K562 (cell line): ENCODE results near the gene NOTCH1. TPM values are rescaled to one million over a fixed set of nuclear protein-coding genes. Genes with fewer than 3 reads are reported as not detected.
A peak's percentile ranks its signal among the peaks of the same experiment; 100 is the strongest.

ENCODE experiments used
- CBFB ChIP-seq: sonication (generic); formaldehyde crosslinking; IDR thresholded peaks from 2 replicates; pipeline ENCODE4 v1.4.0; 2020; ENCODE audit warnings: mild to moderate bottlenecking, missing genetic modification reagents
- DIDO1 ChIP-seq: fragments of 450-650 bp; IDR thresholded peaks from 2 replicates; pipeline ENCODE4 v1.6.1; 2016; ENCODE audit warnings: low read depth, missing biosample characterization, missing genetic modification characterization
- DNMT1 ChIP-seq: fragments of 450-650 bp; IDR thresholded peaks from 2 replicates; pipeline ENCODE4 v1.6.1; 2016; ENCODE audit warnings: antibody characterized with exemption, mild to moderate bottlenecking
- FOXA3 ChIP-seq, 2 experiments: fragments of 450-650 bp in 1 of 2; sonication (generic) in 1 of 2; formaldehyde crosslinking; IDR thresholded peaks in 1 of 2; conservative IDR thresholded peaks in 1 of 2; 2 replicates each; pipeline versions ENCODE4 v1.4.0 to v1.8.0; 2020 to 2022; ENCODE audit warnings: mild to moderate bottlenecking in 2 of 2, missing genetic modification reagents in 1 of 2
- FOXP1 ChIP-seq: sonication (generic); formaldehyde crosslinking; IDR thresholded peaks from 2 replicates; pipeline ENCODE4 v1.8.0; 2022; ENCODE audit warnings: mild to moderate bottlenecking, missing genetic modification reagents
- GATAD2B ChIP-seq: fragments of 450-650 bp; IDR thresholded peaks from 2 replicates; pipeline ENCODE4 v1.6.1; 2017; ENCODE audit warnings: mild to moderate bottlenecking, borderline replicate concordance
- HSF4 ChIP-seq: fragments of 250-450 bp; sonication (Bioruptor Pico); IDR thresholded peaks from 2 replicates; pipeline ENCODE4 v2.1.2; 2022; ENCODE audit warnings: mild to moderate bottlenecking, moderate library complexity, borderline replicate concordance
- IRF2 ChIP-seq: sonication (generic); formaldehyde crosslinking; IDR thresholded peaks from 2 replicates; pipeline ENCODE4 v1.8.1; 2022; ENCODE audit warnings: mild to moderate bottlenecking, missing genetic modification reagents
- MAZ ChIP-seq, 2 experiments: fragments of 450-650 bp in 1 of 2; sonication (generic) in 1 of 2; formaldehyde crosslinking; IDR thresholded peaks in 1 of 2; conservative IDR thresholded peaks in 1 of 2; 2 replicates each; pipeline versions ENCODE4 v1.4.0 to v1.5.0; 2020; ENCODE audit warnings: mild to moderate bottlenecking in 1 of 2, missing genetic modification reagents in 1 of 2
- PTBP1 ChIP-seq: fragments of 200-400 bp; formaldehyde crosslinking; IDR thresholded peaks from 2 replicates; pipeline ENCODE4 v1.6.1; 2017; ENCODE audit warnings: low read depth, low read length
- RBM22 ChIP-seq: fragments of 200-400 bp; formaldehyde crosslinking; IDR thresholded peaks from 2 replicates; pipeline ENCODE4 v1.6.1; 2018; ENCODE audit warnings: low read length, low read depth; ENCODE audit not compliant: poor library complexity, severe bottlenecking
- SAP30 ChIP-seq: fragments of 200-600 bp; sonication (generic); IDR thresholded peaks from 2 replicates; pipeline ENCODE4 v1.6.1; 2012; ENCODE audit warnings: borderline replicate concordance, low read depth, mild to moderate bottlenecking, moderate library complexity, low read length, control low read depth, inconsistent platforms; ENCODE audit not compliant: insufficient read depth, poor library complexity, severe bottlenecking
- TAF1 ChIP-seq: IDR thresholded peaks from 2 replicates; pipeline ENCODE4 v1.6.1; 2011; ENCODE audit warnings: mild to moderate bottlenecking, low read length, moderate library complexity; ENCODE audit not compliant: insufficient read depth, control insufficient read depth, severe bottlenecking; ENCODE audit errors: extremely low read depth
- ZNF143 ChIP-seq: sonication (generic); formaldehyde crosslinking; IDR thresholded peaks from 2 replicates; pipeline ENCODE4 v1.9.0; 2022; ENCODE audit warnings: mild to moderate bottlenecking, missing genetic modification reagents
- ZNF174 ChIP-seq: fragments of 250-450 bp; sonication (Bioruptor Pico); IDR thresholded peaks from 2 replicates; pipeline ENCODE4 v1.4.0; 2020; ENCODE audit warnings: mild to moderate bottlenecking
- ZNF253 ChIP-seq: fragments of 250-450 bp; sonication (Bioruptor Pico); conservative IDR thresholded peaks from 2 replicates; pipeline ENCODE4 v1.6.1; 2021; ENCODE audit warnings: mild to moderate bottlenecking
- ZNF311 ChIP-seq: fragments of 250-450 bp; sonication (Bioruptor Pico); IDR thresholded peaks from 2 replicates; pipeline ENCODE4 v1.4.0; 2020; ENCODE audit warnings: mild to moderate bottlenecking, moderate library complexity
- ZNF507 ChIP-seq: conservative IDR thresholded peaks from 2 replicates; pipeline ENCODE4 v1.6.1; 2017; ENCODE audit warnings: missing genetic modification characterization, missing compliant biosample characterization
- ZNF584 ChIP-seq: fragments of 200-800 bp; sonication (Bioruptor generic); IDR thresholded peaks from 2 replicates; pipeline ENCODE4 v1.6.1; 2016; ENCODE audit warnings: low read depth, mild to moderate bottlenecking, missing genetic modification characterization, missing compliant biosample characterization
- polyA plus RNA-seq, 8 experiments: library from polyadenylated mRNA; depleted of rRNA in 4 of 8; stranded (reverse) in 5 of 8; unstranded in 3 of 8; fragments of >200 nt; fragmentation: Nextera tagmentation in 2 of 8; fragmentation: Illumina TruSeq in 1 of 8; extraction: Ambion mirVana in 2 of 8; extraction: Trizol in 1 of 8; gene quantifications; 2 replicates each; pipeline versions ENCODE4 v1.2.1 to v1.2.3, GENCODE V29; 2011 to 2014; ENCODE audit warnings: inconsistent platforms in 1 of 8, missing spikeins in 1 of 8
- total RNA-seq, 7 experiments: library from RNA; depleted of rRNA in 6 of 7; stranded (reverse); fragments of >200 nt in 6 of 7; fragmentation: Illumina TruSeq in 2 of 7; extraction: Trizol in 2 of 7; gene quantifications; 2 replicates each; pipeline versions ENCODE4 v1.2.1 to v1.2.3, GENCODE V29; 2011 to 2021; ENCODE audit warnings: low replicate concordance in 1 of 7
- TF ChIP-seq, protein P1 (sequence below): sonication (generic); formaldehyde crosslinking; IDR thresholded peaks from 2 replicates; pipeline ENCODE4 v1.8.0; 2022; ENCODE audit warnings: mild to moderate bottlenecking, missing genetic modification reagents
- TF ChIP-seq, protein P2 (sequence below): fragments of 250-450 bp; sonication (Bioruptor Pico); IDR thresholded peaks from 2 replicates; pipeline ENCODE4 v1.8.0; 2021; ENCODE audit warnings: moderate library complexity, mild to moderate bottlenecking, inconsistent platforms
- TF ChIP-seq, protein P3 (sequence below): conservative IDR thresholded peaks from 2 replicates; pipeline ENCODE4 v1.6.1; 2011; ENCODE audit warnings: low read depth, mild to moderate bottlenecking, low read length; ENCODE audit not compliant: control insufficient read depth

The NOTCH1 gene
- total and polyA plus RNA-seq, 9 of the 15 experiments (the other 6 are each of a cell fraction or from before 2014, with no cell fraction given): 0.03 to 31.4 (median 2.3) TPM

DNA sequence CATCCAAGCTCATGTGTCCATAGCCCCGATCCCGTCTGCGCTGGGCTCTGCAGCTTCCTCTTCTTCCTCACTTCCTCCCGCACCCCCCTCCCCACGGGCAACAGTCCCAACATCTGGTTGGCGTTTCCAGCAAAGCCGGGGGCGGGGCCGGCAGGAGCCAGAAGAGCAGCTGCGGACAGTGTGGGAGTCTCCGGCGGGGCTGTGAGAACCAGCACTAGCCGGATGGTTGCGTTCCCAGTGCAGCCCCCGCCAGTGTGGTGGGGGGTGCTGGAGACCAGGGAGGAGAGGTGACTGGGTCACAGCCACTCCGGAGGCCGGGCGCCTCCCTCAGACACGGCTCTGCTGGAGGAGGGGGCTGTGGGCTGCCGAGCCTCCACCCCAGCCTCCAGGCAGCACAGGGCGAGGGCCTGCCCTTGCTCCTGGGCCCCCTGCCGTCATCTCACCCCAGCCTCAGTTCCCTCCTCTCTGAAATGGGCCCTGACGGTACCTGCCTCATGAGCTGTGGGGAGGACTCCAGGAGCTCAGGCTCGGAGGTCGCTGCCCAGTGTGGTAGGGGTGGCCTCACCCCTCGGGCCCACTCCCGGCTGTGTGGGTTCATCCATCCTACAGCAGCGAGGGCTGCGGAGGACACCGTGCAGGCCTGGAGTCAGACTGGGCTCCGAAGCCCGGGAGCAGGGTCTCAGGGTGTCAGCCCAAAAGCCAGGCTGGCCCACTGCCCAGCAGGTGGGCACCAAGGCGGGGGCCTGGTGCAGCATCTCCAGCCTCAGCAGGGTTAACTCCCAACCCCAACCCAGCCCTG, 41.5 kb upstream of the NOTCH1 start (continued):
- TF ChIP-seq ZNF174 (CRISPR knock-in tag) (no peak), CBFB (CRISPR knock-in tag) (no peak), IRF2 (no peak), ZNF311 (CRISPR knock-in tag) (no peak), MAZ (CRISPR knock-in tag; conservative IDR thresholded peaks at IDR 0.05 in 1 of 2, IDR thresholded peaks at IDR 0.05 in 1 of 2) (peak; percentile 97 to 99), FOXA3 (CRISPR knock-in tag; conservative IDR thresholded peaks at IDR 0.05 in 1 of 2, IDR thresholded peaks at IDR 0.05 in 1 of 2) (peak in 1 of 2 experiments; percentile 80; a peak in 1 of 4 replicates), ZNF143 (CRISPR knock-in tag) (no peak), HSF4 (CRISPR knock-in tag) (no peak), TAF1 (peak; percentile 9), RBM22 (no peak), GATAD2B (peak; percentile 22; the same call in 1 of the 2 replicates), SAP30 (no peak), DNMT1 (no peak), ZNF253 (CRISPR knock-in tag) (no peak), ZNF507 (tag) (no peak), DIDO1 (no peak), FOXP1 (CRISPR knock-in tag) (no peak), PTBP1 (no peak), ZNF584 (CRISPR knock-in tag) (no peak)
- TF ChIP-seq, protein P1, sequence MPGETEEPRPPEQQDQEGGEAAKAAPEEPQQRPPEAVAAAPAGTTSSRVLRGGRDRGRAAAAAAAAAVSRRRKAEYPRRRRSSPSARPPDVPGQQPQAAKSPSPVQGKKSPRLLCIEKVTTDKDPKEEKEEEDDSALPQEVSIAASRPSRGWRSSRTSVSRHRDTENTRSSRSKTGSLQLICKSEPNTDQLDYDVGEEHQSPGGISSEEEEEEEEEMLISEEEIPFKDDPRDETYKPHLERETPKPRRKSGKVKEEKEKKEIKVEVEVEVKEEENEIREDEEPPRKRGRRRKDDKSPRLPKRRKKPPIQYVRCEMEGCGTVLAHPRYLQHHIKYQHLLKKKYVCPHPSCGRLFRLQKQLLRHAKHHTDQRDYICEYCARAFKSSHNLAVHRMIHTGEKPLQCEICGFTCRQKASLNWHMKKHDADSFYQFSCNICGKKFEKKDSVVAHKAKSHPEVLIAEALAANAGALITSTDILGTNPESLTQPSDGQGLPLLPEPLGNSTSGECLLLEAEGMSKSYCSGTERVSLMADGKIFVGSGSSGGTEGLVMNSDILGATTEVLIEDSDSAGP: no peak
- TF ChIP-seq, protein P2, sequence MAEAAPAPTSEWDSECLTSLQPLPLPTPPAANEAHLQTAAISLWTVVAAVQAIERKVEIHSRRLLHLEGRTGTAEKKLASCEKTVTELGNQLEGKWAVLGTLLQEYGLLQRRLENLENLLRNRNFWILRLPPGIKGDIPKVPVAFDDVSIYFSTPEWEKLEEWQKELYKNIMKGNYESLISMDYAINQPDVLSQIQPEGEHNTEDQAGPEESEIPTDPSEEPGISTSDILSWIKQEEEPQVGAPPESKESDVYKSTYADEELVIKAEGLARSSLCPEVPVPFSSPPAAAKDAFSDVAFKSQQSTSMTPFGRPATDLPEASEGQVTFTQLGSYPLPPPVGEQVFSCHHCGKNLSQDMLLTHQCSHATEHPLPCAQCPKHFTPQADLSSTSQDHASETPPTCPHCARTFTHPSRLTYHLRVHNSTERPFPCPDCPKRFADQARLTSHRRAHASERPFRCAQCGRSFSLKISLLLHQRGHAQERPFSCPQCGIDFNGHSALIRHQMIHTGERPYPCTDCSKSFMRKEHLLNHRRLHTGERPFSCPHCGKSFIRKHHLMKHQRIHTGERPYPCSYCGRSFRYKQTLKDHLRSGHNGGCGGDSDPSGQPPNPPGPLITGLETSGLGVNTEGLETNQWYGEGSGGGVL (CRISPR knock-in tag): no peak
- TF ChIP-seq, protein P3, sequence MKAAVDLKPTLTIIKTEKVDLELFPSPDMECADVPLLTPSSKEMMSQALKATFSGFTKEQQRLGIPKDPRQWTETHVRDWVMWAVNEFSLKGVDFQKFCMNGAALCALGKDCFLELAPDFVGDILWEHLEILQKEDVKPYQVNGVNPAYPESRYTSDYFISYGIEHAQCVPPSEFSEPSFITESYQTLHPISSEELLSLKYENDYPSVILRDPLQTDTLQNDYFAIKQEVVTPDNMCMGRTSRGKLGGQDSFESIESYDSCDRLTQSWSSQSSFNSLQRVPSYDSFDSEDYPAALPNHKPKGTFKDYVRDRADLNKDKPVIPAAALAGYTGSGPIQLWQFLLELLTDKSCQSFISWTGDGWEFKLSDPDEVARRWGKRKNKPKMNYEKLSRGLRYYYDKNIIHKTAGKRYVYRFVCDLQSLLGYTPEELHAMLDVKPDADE: 0 out of 2 replicates have a peak, but pooled peaks have one; percentile 45
